Measurements from ENCODE around the gene GNPDA1.

GRCh38 chr5:142016556-142016955, 3.7 kb upstream of the GNPDA1 start:
- TF ChIP-seq, protein P1, sequence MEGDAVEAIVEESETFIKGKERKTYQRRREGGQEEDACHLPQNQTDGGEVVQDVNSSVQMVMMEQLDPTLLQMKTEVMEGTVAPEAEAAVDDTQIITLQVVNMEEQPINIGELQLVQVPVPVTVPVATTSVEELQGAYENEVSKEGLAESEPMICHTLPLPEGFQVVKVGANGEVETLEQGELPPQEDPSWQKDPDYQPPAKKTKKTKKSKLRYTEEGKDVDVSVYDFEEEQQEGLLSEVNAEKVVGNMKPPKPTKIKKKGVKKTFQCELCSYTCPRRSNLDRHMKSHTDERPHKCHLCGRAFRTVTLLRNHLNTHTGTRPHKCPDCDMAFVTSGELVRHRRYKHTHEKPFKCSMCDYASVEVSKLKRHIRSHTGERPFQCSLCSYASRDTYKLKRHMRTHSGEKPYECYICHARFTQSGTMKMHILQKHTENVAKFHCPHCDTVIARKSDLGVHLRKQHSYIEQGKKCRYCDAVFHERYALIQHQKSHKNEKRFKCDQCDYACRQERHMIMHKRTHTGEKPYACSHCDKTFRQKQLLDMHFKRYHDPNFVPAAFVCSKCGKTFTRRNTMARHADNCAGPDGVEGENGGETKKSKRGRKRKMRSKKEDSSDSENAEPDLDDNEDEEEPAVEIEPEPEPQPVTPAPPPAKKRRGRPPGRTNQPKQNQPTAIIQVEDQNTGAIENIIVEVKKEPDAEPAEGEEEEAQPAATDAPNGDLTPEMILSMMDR (conservative IDR thresholded peaks at IDR 0.05): no peak
- TF ChIP-seq EZH2 (IDR thresholded peaks at IDR 0.05; ENCODE audit: low read depth): no peak
